HG03025 (cell line): ENCODE measurements around the gene FAM124A.

Source experiments
- ATAC-seq: cut with Tn5 transposase; IDR thresholded peaks from one replicate; pipeline ENCODE4 v1.9.1; 2021; ENCODE audit warnings: mild to moderate bottlenecking, moderate library complexity; ENCODE audit not compliant: unreplicated experiment, low FRiP score

Gene FAM124A

GRCh38 chr13:51213173-51213728 is 8.9 kb upstream of the FAM124A start:
- no peak for ATAC-seq

DNA sequence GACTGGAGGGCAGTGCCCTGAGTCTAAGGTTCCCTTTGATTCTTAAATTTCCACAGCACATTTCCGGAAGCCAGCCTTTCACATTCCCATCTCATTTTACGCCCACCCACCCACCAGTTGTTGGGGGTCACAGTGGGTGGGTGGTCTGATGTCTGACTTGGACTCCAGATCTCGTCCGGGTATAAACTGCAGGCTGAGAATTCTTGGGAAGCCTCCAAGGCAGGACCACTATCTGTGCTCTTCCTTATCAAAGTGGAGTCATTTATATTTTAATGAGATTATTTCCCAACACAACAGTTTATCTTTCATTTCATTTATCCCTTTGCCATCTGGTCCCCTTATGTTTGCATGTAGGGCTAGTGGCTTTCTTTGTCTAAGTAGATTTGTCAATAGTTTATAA is 3.6 kb upstream of the FAM124A start:
- ATAC-seq: no peak

- no peak for ATAC-seq
Measured at GRCh38 chr13:51220706-51221105, 1.5 kb upstream of the FAM124A start.

GRCh38 chr13:51221108-51221507 is 1.1 kb upstream of the FAM124A start:
- no peak for ATAC-seq

- ATAC-seq: no peak
Measured at GRCh38 chr13:51221674-51222036, 543 bp upstream of the FAM124A start.

DNA sequence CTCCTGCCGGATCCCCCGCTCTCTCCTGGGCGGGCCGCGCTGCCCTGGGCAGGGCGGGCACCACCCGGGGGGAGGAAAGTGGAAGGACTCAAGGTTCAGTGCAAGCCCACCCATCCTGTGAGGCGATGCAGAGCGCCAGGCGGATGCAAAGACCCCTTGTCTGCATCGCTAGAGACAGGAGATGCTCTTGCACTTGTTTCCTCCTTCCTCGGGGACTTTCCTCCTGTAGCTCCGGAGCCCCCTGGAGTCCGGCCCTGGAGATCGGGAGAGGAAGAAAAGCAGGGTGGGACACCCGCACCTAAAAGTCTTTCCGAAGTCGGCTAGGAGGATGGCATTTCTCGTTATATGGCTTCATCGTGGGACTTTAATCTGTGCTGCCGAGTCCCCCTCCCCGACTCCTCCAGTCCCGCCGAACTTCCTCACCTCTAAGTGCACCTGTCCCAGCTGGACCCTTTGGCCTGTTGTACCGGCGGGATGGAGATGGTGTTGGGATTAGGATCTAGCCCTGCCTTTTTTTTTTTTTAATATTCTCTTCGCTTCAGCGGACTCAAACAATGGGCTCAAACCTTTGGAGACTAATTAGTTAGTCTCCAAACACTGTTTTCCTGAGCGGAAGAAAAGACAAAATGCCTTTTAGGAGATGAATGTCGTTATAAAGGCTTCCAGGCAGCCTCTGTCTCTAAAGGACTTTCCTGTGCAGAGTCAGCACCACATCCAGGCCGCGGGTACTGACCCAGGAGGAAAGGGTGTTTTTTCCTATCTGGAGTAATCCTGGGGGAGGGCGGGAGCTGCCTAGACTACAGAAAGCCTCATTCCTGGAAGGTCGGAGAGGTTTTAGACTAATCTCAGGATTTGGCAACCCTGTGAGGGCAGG is 725 bp downstream of the FAM124A start:
- ATAC-seq: no peak

- no peak for ATAC-seq
Measured at GRCh38 chr13:51223560-51224270, 1.5 kb downstream of the FAM124A start.

GRCh38 chr13:51225029-51225428 is 2.8 kb downstream of the FAM124A start:
- no peak for ATAC-seq

DNA sequence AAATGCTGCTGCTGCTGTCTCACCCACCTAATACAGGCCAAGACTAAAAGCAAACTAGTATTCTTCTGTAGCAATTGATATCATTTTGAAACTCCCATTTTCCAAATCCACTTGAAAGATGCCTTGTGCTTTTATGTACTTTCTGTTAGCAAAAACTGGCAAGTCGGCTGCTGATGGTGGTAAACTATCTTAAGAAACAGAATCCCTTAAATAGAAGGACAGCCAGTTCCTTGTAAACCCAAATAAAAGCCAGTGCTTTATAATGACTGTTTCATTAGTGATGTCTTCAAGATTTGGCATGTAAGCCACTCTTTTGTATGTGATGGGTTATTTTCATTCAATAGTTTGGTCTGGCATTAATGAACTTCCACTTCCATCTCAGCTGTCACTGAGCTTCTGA is 5.2 kb downstream of the FAM124A start:
- no peak for ATAC-seq

GRCh38 chr13:51229101-51229719 is 7.0 kb downstream of the FAM124A start:
- ATAC-seq: no peak

DNA sequence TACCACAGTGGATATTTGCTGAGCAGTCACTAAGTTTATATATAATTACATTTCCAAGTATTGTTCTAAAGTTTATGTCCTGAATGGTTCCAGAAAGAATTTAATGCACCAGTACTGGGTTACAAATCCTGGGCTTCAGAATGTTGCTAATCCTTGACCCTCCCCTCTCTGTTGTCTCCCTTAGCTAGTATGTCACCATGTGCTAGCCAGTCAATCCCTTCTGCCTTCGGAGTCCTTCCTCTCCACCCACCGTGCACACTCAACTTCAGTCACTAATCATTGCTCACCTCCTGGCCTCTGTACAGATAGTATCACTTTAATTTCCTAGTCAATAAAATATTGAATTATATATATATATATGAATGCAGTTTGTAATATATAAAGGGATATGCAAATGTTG is 7.5 kb downstream of the FAM124A start:
- ATAC-seq: no peak

- ATAC-seq: no peak
Measured at GRCh38 chr13:51230477-51231105, 8.4 kb downstream of the FAM124A start.

DNA sequence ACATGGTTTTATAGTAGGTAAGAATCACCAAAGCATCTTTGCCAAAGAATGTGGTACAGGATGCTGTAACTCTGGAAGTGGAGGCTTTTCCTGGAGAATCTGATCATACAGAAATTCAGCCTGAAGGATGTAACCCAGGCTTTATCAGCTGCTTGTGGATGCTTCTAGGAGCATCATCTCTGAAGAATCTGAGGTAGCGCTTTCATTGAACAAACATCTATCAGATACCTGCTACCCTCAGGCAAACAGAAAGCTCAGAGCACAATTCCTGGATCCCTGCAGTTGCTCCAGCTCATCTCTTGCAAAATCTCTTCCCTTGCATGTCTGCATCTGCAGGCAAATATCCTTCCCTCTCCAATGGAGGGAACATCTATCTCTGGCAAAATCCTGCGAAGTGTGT is 9.3 kb downstream of the FAM124A start:
- no peak for ATAC-seq

DNA sequence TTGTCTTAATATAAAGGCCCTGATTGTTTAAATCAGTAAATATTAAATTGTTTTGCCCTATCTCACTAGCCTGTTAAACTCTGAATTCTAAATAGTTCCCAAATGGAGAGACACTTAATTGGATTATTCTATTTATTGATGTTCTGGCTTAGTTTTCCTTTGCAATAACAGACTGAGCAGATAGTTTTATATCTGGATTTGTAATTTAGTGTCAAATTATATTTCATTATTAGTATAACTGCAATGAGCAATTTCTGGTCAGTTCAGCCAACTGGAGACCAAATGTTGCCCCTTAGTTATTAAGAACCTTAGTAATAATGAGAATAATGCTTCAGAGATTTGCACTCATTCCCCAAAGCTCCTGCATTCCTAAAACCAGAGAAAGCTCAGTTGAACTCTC is 10.1 kb downstream of the FAM124A start:
- ATAC-seq: no peak

- no peak for ATAC-seq
Measured at GRCh38 chr13:51233117-51233826, 11.1 kb downstream of the FAM124A start.

GRCh38 chr13:51234676-51235075 is 12.5 kb downstream of the FAM124A start:
- ATAC-seq: no peak

GRCh38 chr13:51235186-51235585 is 13.0 kb downstream of the FAM124A start:
- ATAC-seq: no peak

GRCh38 chr13:51235756-51236490 is 13.7 kb downstream of the FAM124A start:
- no peak for ATAC-seq

DNA sequence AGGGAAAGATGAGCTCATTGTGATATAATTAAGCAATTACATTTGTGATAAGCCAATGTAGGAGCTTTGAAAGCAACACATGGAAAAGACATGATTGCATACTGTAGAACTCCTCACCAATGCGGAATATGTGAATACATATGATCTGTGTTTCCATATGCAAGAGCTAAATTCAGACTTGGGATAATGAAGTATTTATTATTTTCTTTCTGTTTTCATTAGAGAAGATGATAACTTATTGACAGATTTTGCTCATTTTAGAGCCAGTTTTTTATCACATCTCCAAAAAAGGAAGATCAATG is 14.2 kb downstream of the FAM124A start:
- ATAC-seq: no peak

DNA sequence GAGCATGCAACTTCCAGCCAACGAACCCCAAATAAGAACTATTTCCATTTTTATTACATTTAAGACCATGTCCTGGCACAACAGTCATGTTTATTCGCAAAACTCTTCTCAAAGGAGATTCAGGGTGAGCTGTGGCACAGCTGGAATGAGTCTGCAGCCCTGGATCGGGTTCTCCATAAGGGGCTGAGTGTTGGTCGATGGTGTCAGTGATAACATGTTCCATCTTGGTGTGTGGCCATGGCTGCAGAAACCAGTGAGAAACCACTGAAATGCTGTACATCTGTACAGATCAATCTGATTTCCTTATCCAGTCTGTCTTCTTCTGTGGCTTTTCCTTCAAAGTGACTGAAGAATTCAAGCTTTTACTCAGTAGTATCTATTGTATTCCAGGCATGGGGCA is 15.2 kb downstream of the FAM124A start:
- ATAC-seq: no peak
